Measurements from ENCODE around the gene PRICKLE2.

Gene PRICKLE2

GRCh38 chr3:64251019-64251418 lies 25.8 kb upstream of the PRICKLE2 start:
- DNase-seq = no peak

GRCh38 chr3:64247991-64248646 lies 22.9 kb upstream of the PRICKLE2 start:
- DNase-seq = no peak

- DNase-seq = no peak
Observed at GRCh38 chr3:64244011-64244942, 19.0 kb upstream of the PRICKLE2 start.

- DNase-seq = no peak
Observed at GRCh38 chr3:64242435-64242834, 17.2 kb upstream of the PRICKLE2 start.

- no peak for DNase-seq
Observed at GRCh38 chr3:64240959-64241358, 15.7 kb upstream of the PRICKLE2 start.

- DNase-seq = no peak
Observed at GRCh38 chr3:64240396-64240795, 15.1 kb upstream of the PRICKLE2 start.

GRCh38 chr3:64239841-64240240 lies 14.6 kb upstream of the PRICKLE2 start:
- no peak for DNase-seq

GRCh38 chr3:64238971-64239667 lies 13.9 kb upstream of the PRICKLE2 start:
- DNase-seq = no peak

- DNase-seq = no peak
Observed at GRCh38 chr3:64237083-64237482, 11.8 kb upstream of the PRICKLE2 start.

GRCh38 chr3:64235605-64236004 lies 10.3 kb upstream of the PRICKLE2 start:
- no peak for DNase-seq

- DNase-seq = no peak
Observed at GRCh38 chr3:64234571-64234970, 9.3 kb upstream of the PRICKLE2 start.

- DNase-seq = no peak
Observed at GRCh38 chr3:64232821-64233220, 7.6 kb upstream of the PRICKLE2 start.

- no peak for DNase-seq
Observed at GRCh38 chr3:64229903-64230302, 4.6 kb upstream of the PRICKLE2 start.

GRCh38 chr3:64228110-64228509 lies 2.8 kb upstream of the PRICKLE2 start:
- no peak for DNase-seq

- no peak for DNase-seq
Observed at GRCh38 chr3:64226730-64227129, 1.5 kb upstream of the PRICKLE2 start.

GRCh38 chr3:64225695-64226499 lies 631 bp upstream of the PRICKLE2 start:
- DNase-seq = no peak

GRCh38 chr3:64223791-64224745 lies 1.2 kb downstream of the PRICKLE2 start:
- DNase-seq = no peak

- no peak for DNase-seq
Observed at GRCh38 chr3:64222501-64223111, 2.7 kb downstream of the PRICKLE2 start.

- DNase-seq = no peak
Observed at GRCh38 chr3:64221571-64222257, 3.6 kb downstream of the PRICKLE2 start.

- no peak for DNase-seq
Observed at GRCh38 chr3:64220161-64220914, 4.9 kb downstream of the PRICKLE2 start.
